ENCODE measurements around the gene CNTNAP5.

The CNTNAP5 gene

GRCh38 chr2:124698979-124699565, 674.0 kb downstream of the CNTNAP5 start:
- peak; percentile 2 for DNase-seq (ENCODE audit: low spot score)

- no peak for DNase-seq (ENCODE audit: low spot score)
Observed at GRCh38 chr2:124702777-124703176, 677.7 kb downstream of the CNTNAP5 start.

- DNase-seq (ENCODE audit: low spot score) = no peak
Observed at GRCh38 chr2:124704071-124704925, 679.2 kb downstream of the CNTNAP5 start.

GRCh38 chr2:124708661-124709060, 683.6 kb downstream of the CNTNAP5 start:
- no peak for DNase-seq (ENCODE audit: low spot score)

GRCh38 chr2:124713969-124714368, 688.9 kb downstream of the CNTNAP5 start:
- DNase-seq (ENCODE audit: low spot score) = no peak

- DNase-seq (ENCODE audit: low spot score) = no peak
Observed at GRCh38 chr2:124725187-124725586, 700.1 kb downstream of the CNTNAP5 start.

- DNase-seq (ENCODE audit: low spot score) = no peak
Observed at GRCh38 chr2:124740636-124741035, 715.5 kb downstream of the CNTNAP5 start.

GRCh38 chr2:124753842-124754241, 728.8 kb downstream of the CNTNAP5 start:
- DNase-seq (ENCODE audit: low spot score) = no peak

- DNase-seq (ENCODE audit: low spot score) = no peak
Observed at GRCh38 chr2:124755386-124755785, 730.3 kb downstream of the CNTNAP5 start.

- no peak for DNase-seq (ENCODE audit: low spot score)
Observed at GRCh38 chr2:124756048-124756447, 731.0 kb downstream of the CNTNAP5 start.

GRCh38 chr2:124762388-124762787, 737.3 kb downstream of the CNTNAP5 start:
- DNase-seq (ENCODE audit: low spot score) = no peak

- DNase-seq (ENCODE audit: low spot score) = no peak
Observed at GRCh38 chr2:124763611-124764010, 738.5 kb downstream of the CNTNAP5 start.

GRCh38 chr2:124774781-124775180, 749.7 kb downstream of the CNTNAP5 start:
- no peak for DNase-seq (ENCODE audit: low spot score)

- no peak for DNase-seq (ENCODE audit: low spot score)
Observed at GRCh38 chr2:124776332-124776731, 751.2 kb downstream of the CNTNAP5 start.

- DNase-seq (ENCODE audit: low spot score) = no peak
Observed at GRCh38 chr2:124778076-124778475, 753.0 kb downstream of the CNTNAP5 start.

GRCh38 chr2:124796647-124797046, 771.6 kb downstream of the CNTNAP5 start:
- no peak for DNase-seq (ENCODE audit: low spot score)

GRCh38 chr2:124797049-124797448, 772.0 kb downstream of the CNTNAP5 start:
- no peak for DNase-seq (ENCODE audit: low spot score)

GRCh38 chr2:124798551-124798950, 773.5 kb downstream of the CNTNAP5 start:
- DNase-seq (ENCODE audit: low spot score) = no peak

- peak; percentile 56 for DNase-seq (ENCODE audit: low spot score)
Observed at GRCh38 chr2:124804014-124804940, 779.2 kb downstream of the CNTNAP5 start.

- DNase-seq (ENCODE audit: low spot score) = no peak
Observed at GRCh38 chr2:124805060-124805459, 780.0 kb downstream of the CNTNAP5 start.

GRCh38 chr2:124810132-124810531, 785.0 kb downstream of the CNTNAP5 start:
- DNase-seq (ENCODE audit: low spot score) = peak; percentile 9

GRCh38 chr2:124814968-124815745, 790.1 kb downstream of the CNTNAP5 start:
- DNase-seq (ENCODE audit: low spot score) = no peak
